D721Med (cell line): ENCODE measurements around the gene OR10J4.
"Not testable (repeated sequence)": the region's sequence is repeated elsewhere in the genome, so short reads cannot be mapped to it uniquely, and the experiment has no call there.

Experiments
- DNase-seq: peaks from one replicate; pipeline ENCODE4 v3.0.0; 2011; ENCODE audit warnings: low spot score; ENCODE audit not compliant: insufficient read length
- FAIRE-seq: peaks from 2 replicates; lab custom pipeline; 2011; peaks lifted over from hg19 to GRCh38; lab: Jason Lieb, UNC
- CTCF ChIP-seq: IDR thresholded peaks from 2 replicates; pipeline ENCODE4 v1.5.1; 2012; ENCODE audit warnings: mild to moderate bottlenecking, control low read depth; ENCODE audit not compliant: insufficient read depth; ENCODE audit errors: missing control alignments

Gene OR10J4

DNA sequence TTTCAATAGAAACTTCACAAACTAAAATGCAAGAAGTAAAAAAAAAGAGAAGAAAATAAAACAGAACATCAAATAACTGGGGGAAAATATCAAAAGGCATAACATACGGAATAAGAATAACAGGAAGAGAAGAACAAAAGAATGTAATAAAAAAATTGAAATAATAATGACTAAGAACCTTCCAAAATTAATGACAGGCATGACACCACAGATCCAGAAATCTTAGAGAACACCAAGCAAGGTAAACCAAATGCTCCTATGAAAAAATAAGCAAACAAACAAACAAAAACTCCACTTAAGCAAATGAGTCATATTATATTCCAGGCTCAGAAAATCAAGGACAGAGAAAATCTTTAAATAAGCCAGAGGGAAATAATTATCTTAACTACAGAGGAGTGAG lies 16.2 kb downstream of the OR10J4 start:
- no peak for TF ChIP-seq CTCF
- DNase-seq, result no peak
- FAIRE-seq, result no peak

GRCh38 chr1:159449605-159450004 lies 17.6 kb downstream of the OR10J4 start:
- DNase-seq, FAIRE-seq: not testable (repeated sequence)

DNA sequence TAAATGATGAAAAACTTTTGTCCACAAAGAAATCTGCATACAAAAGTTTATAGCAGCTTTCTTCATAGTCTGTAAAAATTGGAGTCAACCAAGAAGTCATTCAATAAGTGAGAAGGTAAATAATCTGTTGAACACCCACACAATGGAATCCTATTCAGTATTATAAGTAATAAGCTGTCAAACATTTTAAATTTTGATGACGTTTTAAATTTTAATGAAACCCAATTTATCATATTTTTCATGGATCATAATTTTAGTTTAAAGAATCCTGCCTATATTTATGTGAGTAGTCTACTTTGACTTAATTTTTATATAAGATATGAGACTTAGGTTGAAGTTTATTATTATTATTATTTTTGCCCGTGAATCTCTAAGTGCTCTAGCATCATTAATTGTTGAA lies 27.5 kb downstream of the OR10J4 start:
- no peak for TF ChIP-seq CTCF
- DNase-seq, result no peak
- no peak for FAIRE-seq

GRCh38 chr1:159465191-159465603 lies 33.2 kb downstream of the OR10J4 start:
- no peak for TF ChIP-seq CTCF
- FAIRE-seq (no peak), DNase-seq (no peak)

- DNase-seq (no peak), FAIRE-seq (no peak)
- no peak for TF ChIP-seq CTCF
These were observed 36.3 kb downstream of the OR10J4 start for GRCh38 chr1:159468321-159468720.

DNA sequence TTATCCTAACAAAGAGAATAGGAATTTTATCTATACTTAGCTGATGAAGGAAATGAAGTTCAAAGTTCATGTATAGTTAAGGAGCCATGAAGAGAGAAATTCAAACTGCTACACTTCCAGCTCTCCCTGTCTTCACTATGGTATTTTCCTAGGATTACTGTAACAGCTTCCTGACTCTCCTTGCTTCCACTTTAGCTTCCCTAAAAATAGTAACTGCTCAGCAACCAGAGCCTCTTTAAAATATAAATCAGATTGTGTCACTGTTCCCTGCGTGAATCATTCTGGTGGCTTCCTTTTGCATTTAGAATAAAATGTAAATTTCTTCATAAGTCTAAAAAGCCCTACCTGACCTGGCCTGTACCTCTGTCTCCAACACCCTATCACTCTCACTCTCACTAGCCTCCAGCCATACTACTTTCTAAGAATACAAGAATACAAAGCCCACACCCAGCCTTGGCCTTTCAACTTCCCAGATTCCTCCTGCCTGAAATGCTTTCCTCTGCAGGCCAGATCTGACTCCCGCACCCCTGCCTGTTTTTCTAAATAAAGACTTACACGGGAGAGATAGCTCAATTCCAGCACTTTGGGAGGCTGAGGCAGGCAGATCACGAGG lies 38.0 kb downstream of the OR10J4 start:
- TF ChIP-seq CTCF, result no peak
- DNase-seq, result no peak
- no peak for FAIRE-seq

GRCh38 chr1:159473335-159473734 lies 41.3 kb downstream of the OR10J4 start:
- FAIRE-seq, result no peak
- no peak for DNase-seq
- no peak for TF ChIP-seq CTCF

DNA sequence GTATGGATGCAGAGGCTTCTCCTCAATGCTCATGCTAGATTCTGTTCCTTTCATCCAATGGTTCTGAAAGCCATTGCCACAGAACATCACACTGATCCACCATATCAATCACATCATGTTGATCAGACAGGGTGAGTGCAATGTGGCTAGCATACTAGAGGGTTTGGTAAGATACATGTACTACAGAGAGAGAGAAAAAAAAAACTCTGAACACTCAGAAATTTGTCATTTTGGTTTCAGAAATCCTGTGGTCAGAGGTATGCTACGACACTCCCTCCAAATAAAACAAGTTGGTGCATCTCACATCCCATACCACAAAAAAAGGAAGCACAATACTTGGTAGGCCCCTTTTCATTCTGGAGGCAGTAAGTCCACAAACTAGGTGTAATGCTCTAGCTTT lies 42.9 kb downstream of the OR10J4 start:
- TF ChIP-seq CTCF, result no peak
- no peak for FAIRE-seq

More for the DNA sequence above, 42.9 kb downstream of the OR10J4 start:
- no peak for DNase-seq
